ENCODE data around the gene CD47. TPM values are rescaled to one million over a fixed set of nuclear protein-coding genes. Genes with fewer than 3 reads are reported as not detected.

CD47 gene
- polyA plus RNA-seq, 1 of the 3 experiments (the other 2 are of a cell fraction) = 19.6 TPM

- no peaks in the 10 kb centered on the region for H3K27me3 ChIP-seq (ENCODE audit: insufficient read depth)
- ChIA-PET POLR2A (no interaction called here), CTCF (interaction anchor here (1.0 kb wide), 1 partner anchor 16 kb away, joined by 3 read pairs; no protein-coding TSS in a partner anchor)
- H3K4me1 ChIP-seq (ENCODE audit: control insufficient read depth in 1 of 2, insufficient read depth in 2 of 2, low read depth in 1 of 2, low read length in 1 of 2) = peaks cover 0 to 6% of the 10 kb centered on the region in 2 experiments; a peak in 1 of 4 replicates
- TF ChIP-seq MAX (IDR thresholded peaks at IDR 0.05; ENCODE audit: low read depth) (no peak), SMC3 (IDR thresholded peaks at IDR 0.05; ENCODE audit: low read depth, low read length) (no peak), USF1 (IDR thresholded peaks at IDR 0.05; ENCODE audit: borderline replicate concordance, low read depth) (no peak), CHD2 (IDR thresholded peaks at IDR 0.05; ENCODE audit: low read length, partially characterized antibody) (no peak), POLR2AphosphoS5 (IDR thresholded peaks at IDR 0.05; ENCODE audit: low read depth, low read length) (no peak), FOXJ3 (CRISPR knock-in tag; IDR thresholded peaks at IDR 0.05) (no peak), TEAD4 (IDR thresholded peaks at IDR 0.05; ENCODE audit: borderline replicate concordance, insufficient read depth) (no peak)
- no peaks in the 10 kb centered on the region for H3K79me2 ChIP-seq (ENCODE audit: insufficient read depth)
- no peak overlapping the region for H3K4me3 ChIP-seq (ENCODE audit: low read depth in 2 of 2, low read length in 1 of 2)
- no peak overlapping the region for H3K27ac ChIP-seq (ENCODE audit: low read depth in 2 of 2, low read length in 1 of 2)
- H3F3A ChIP-seq (replicated peaks; ENCODE audit: insufficient read depth) = no peaks in the 10 kb centered on the region
- H3K9me2 ChIP-seq = no peaks in the 10 kb centered on the region
- no peak for DNase-seq
- no peak overlapping the region for H2AFZ ChIP-seq (ENCODE audit: low read depth)
- H3K4me2 ChIP-seq = no peak overlapping the region
- no peaks in the 10 kb centered on the region for H4K20me1 ChIP-seq (ENCODE audit: insufficient read depth)
- H3K9ac ChIP-seq = no peak overlapping the region
- WGBS (ENCODE audit: low lambda C conversion rate) = 87% methylated on average over 5 of the region's 5 CpGs
- H3K36me3 ChIP-seq (replicated peaks in 1 of 2; ENCODE audit: control insufficient read depth in 1 of 2, insufficient read depth in 2 of 2, low read length in 1 of 2) = no peaks in the 10 kb centered on the region
- no peaks in the 10 kb centered on the region for H3K9me3 ChIP-seq
These were observed 46.6 kb upstream of the CD47 start for GRCh38 chr3:108137460-108137814.

GRCh38 chr3:108136561-108137459 lies 46.0 kb upstream of the CD47 start:
- Histone ChIP-seq H4K20me1 (ENCODE audit: insufficient read depth) (no peaks in the 10 kb centered on the region), H3K4me3 (ENCODE audit: low read depth in 2 of 2, low read length in 1 of 2) (no peak overlapping the region), H3K9me2 (no peaks in the 10 kb centered on the region), H3K79me2 (ENCODE audit: insufficient read depth) (no peaks in the 10 kb centered on the region), H3K27me3 (ENCODE audit: insufficient read depth) (no peaks in the 10 kb centered on the region), H3K36me3 (replicated peaks in 1 of 2; ENCODE audit: control insufficient read depth in 1 of 2, insufficient read depth in 2 of 2, low read length in 1 of 2) (no peaks in the 10 kb centered on the region), H3F3A (replicated peaks; ENCODE audit: insufficient read depth) (no peaks in the 10 kb centered on the region), H3K4me1 (ENCODE audit: control insufficient read depth in 1 of 2, insufficient read depth in 2 of 2, low read depth in 1 of 2, low read length in 1 of 2) (peaks cover 0 to 12% of the 10 kb centered on the region in 2 experiments; a peak in 1 of 4 replicates), H3K27ac (ENCODE audit: low read depth in 2 of 2, low read length in 1 of 2) (no peak overlapping the region), H2AFZ (ENCODE audit: low read depth) (no peak overlapping the region), H3K9me3 (no peaks in the 10 kb centered on the region), H3K9ac (no peak overlapping the region), H3K4me2 (no peak overlapping the region)
- DNase-seq = no peak
- ChIA-PET CTCF (interaction anchor here (1.0 kb wide), 1 partner anchor 16 kb away, joined by 3 read pairs; no protein-coding TSS in a partner anchor), POLR2A (no interaction called here)
- WGBS (ENCODE audit: low lambda C conversion rate) = 91% methylated on average over 13 of the region's 13 CpGs
- no peak for TF ChIP-seq EP300 (IDR thresholded peaks at IDR 0.05; ENCODE audit: borderline replicate concordance in 1 of 2, low read depth in 1 of 2, low read length in 1 of 2)
- TF ChIP-seq MXI1 (IDR thresholded peaks at IDR 0.05; ENCODE audit: low read depth, low read length) = no peak
- no peak for TF ChIP-seq ELF1 (IDR thresholded peaks at IDR 0.05)
- TF ChIP-seq PBX3 (IDR thresholded peaks at IDR 0.05) = no peak
- TF ChIP-seq CHD2 (IDR thresholded peaks at IDR 0.05; ENCODE audit: low read length, partially characterized antibody) = no peak
- no peak for TF ChIP-seq NRF1 (IDR thresholded peaks at IDR 0.05; ENCODE audit: low read depth, low read length)
- no peak for TF ChIP-seq USF1 (IDR thresholded peaks at IDR 0.05; ENCODE audit: borderline replicate concordance, low read depth)
- TF ChIP-seq RCOR1 (IDR thresholded peaks at IDR 0.05; ENCODE audit: low read length) = no peak
- TF ChIP-seq SIN3A (IDR thresholded peaks at IDR 0.05; ENCODE audit: borderline replicate concordance, low read depth, low read length) = no peak
- no peak for TF ChIP-seq RAD21 (IDR thresholded peaks at IDR 0.05; ENCODE audit: low read length)
- TF ChIP-seq USF2 (IDR thresholded peaks at IDR 0.05; ENCODE audit: borderline replicate concordance, low read depth, low read length) = no peak
- no peak for TF ChIP-seq IRF3 (IDR thresholded peaks at IDR 0.05; ENCODE audit: low read depth, low read length)
- no peak for TF ChIP-seq ZBTB33 (IDR thresholded peaks at IDR 0.05; ENCODE audit: borderline replicate concordance, low read depth)
- no peak for TF ChIP-seq TAF1 (IDR thresholded peaks at IDR 0.05; ENCODE audit: borderline replicate concordance, low read depth, low read length)

Measured in SK-N-SH (cell line).